ENCODE data around the gene CRTC2.

- TF ChIP-seq CTCF (conservative IDR thresholded peaks at IDR 0.05; ENCODE audit: low read depth, low read length) = no peak
- no peak for TF ChIP-seq RFX5 (IDR thresholded peaks at IDR 0.05; ENCODE audit: low read depth, low read length)
- no peak for TF ChIP-seq RCOR1 (IDR thresholded peaks at IDR 0.05; ENCODE audit: insufficient replicate concordance, low read length)
- no peak for TF ChIP-seq POLR2A (IDR thresholded peaks at IDR 0.05; ENCODE audit: low read depth, low read length)
- TF ChIP-seq MXI1 (IDR thresholded peaks at IDR 0.05; ENCODE audit: borderline replicate concordance, low read depth, low read length) = no peak
- TF ChIP-seq BHLHE40 (IDR thresholded peaks at IDR 0.05; ENCODE audit: low read depth, low read length) = no peak
- TF ChIP-seq FOS (IDR thresholded peaks at IDR 0.05; ENCODE audit: low read depth, low read length) = no peak
- TF ChIP-seq NFE2L2 (IDR thresholded peaks at IDR 0.05; ENCODE audit: low read depth, low read length) = no peak
- no peak for TF ChIP-seq RAD21 (IDR thresholded peaks at IDR 0.05; ENCODE audit: low read length)
- no peak for TF ChIP-seq MAZ (IDR thresholded peaks at IDR 0.05; ENCODE audit: borderline replicate concordance, low read depth, low read length)
Measured at GRCh38 chr1:153944005-153944826, 14.2 kb downstream of the CRTC2 start.

All from IMR-90 (cell line).